Ishikawa (cell line): ENCODE measurements around the gene KIRREL3.

Experiments
- CEBPB ChIP-seq: IDR thresholded peaks from 2 replicates; pipeline ENCODE4 v1.6.1; 2012
- CREB1 ChIP-seq: IDR thresholded peaks from 2 replicates; pipeline ENCODE4 v1.6.1; 2012; ENCODE audit warnings: low read depth
- EGR1 ChIP-seq: IDR thresholded peaks from 2 replicates; pipeline ENCODE4 v1.6.1; 2012
- EP300 ChIP-seq: IDR thresholded peaks from 2 replicates; pipeline ENCODE4 v1.6.1; 2012; ENCODE audit warnings: borderline replicate concordance
- FOXM1 ChIP-seq: IDR thresholded peaks from 2 replicates; pipeline ENCODE4 v1.6.1; 2012; ENCODE audit warnings: low read depth, borderline replicate concordance
- MAX ChIP-seq: IDR thresholded peaks from 2 replicates; pipeline ENCODE4 v1.6.1; 2012
- NFIC ChIP-seq: IDR thresholded peaks from 2 replicates; pipeline ENCODE4 v1.6.1; 2012
- RAD21 ChIP-seq: IDR thresholded peaks from 2 replicates; pipeline ENCODE4 v1.6.1; 2012; ENCODE audit warnings: low read depth
- REST ChIP-seq: IDR thresholded peaks from 2 replicates; pipeline ENCODE4 v1.6.1; 2012; ENCODE audit warnings: low read depth, mild to moderate bottlenecking
- TAF1 ChIP-seq: IDR thresholded peaks from 2 replicates; pipeline ENCODE4 v1.6.1; 2012; ENCODE audit warnings: low read depth, mild to moderate bottlenecking
- TCF12 ChIP-seq: IDR thresholded peaks from 2 replicates; pipeline ENCODE4 v1.6.1; 2012; ENCODE audit warnings: low read depth
- TEAD4 ChIP-seq: IDR thresholded peaks from 2 replicates; pipeline ENCODE4 v1.6.1; 2012
- USF1 ChIP-seq: IDR thresholded peaks from 2 replicates; pipeline ENCODE4 v1.6.1; 2012
- YY1 ChIP-seq: IDR thresholded peaks from 2 replicates; pipeline ENCODE4 v1.6.1; 2012; ENCODE audit warnings: low read depth
- ZBTB7A ChIP-seq: IDR thresholded peaks from 2 replicates; pipeline ENCODE4 v1.6.1; 2012; ENCODE audit warnings: low read depth

Gene KIRREL3

GRCh38 chr11:126782810-126783209 is 217.8 kb downstream of the KIRREL3 start:
- TF ChIP-seq TEAD4 = no peak
- no peak for TF ChIP-seq CEBPB
- no peak for TF ChIP-seq FOXM1
- TF ChIP-seq CREB1 = no peak
- TF ChIP-seq USF1 = no peak
- no peak for TF ChIP-seq REST
- no peak for TF ChIP-seq RAD21
- no peak for TF ChIP-seq ZBTB7A
- TF ChIP-seq TCF12 = no peak
- TF ChIP-seq EGR1 = no peak
- no peak for TF ChIP-seq TAF1
- no peak for TF ChIP-seq YY1
- no peak for TF ChIP-seq MAX
- TF ChIP-seq EP300 = no peak
- no peak for TF ChIP-seq NFIC

- no peak for TF ChIP-seq RAD21
- TF ChIP-seq YY1 = no peak
- TF ChIP-seq TAF1 = no peak
- no peak for TF ChIP-seq NFIC
- TF ChIP-seq TCF12 = no peak
- no peak for TF ChIP-seq EP300
- no peak for TF ChIP-seq CREB1
- no peak for TF ChIP-seq CEBPB
- TF ChIP-seq ZBTB7A = no peak
- TF ChIP-seq REST = no peak
- TF ChIP-seq FOXM1 = no peak
- no peak for TF ChIP-seq EGR1
- no peak for TF ChIP-seq TEAD4
- no peak for TF ChIP-seq USF1
- no peak for TF ChIP-seq MAX
Measured at GRCh38 chr11:126781942-126782341, 218.6 kb downstream of the KIRREL3 start.

- TF ChIP-seq NFIC (no peak), TCF12 (no peak), USF1 (no peak), RAD21 (no peak), YY1 (no peak), EP300 (no peak), TEAD4 (no peak), TAF1 (no peak), REST (no peak), CREB1 (no peak), ZBTB7A (no peak), FOXM1 (no peak), CEBPB (no peak), MAX (no peak), EGR1 (no peak)
Measured at GRCh38 chr11:126776119-126776518, 224.5 kb downstream of the KIRREL3 start.

- TF ChIP-seq CEBPB (no peak), REST (no peak), TAF1 (no peak), USF1 (no peak), CREB1 (no peak), RAD21 (no peak), MAX (no peak), TEAD4 (no peak), YY1 (no peak)
Measured at GRCh38 chr11:126772267-126772666, 228.3 kb downstream of the KIRREL3 start.
